GM21576 (cell line): ENCODE data around the gene ERLIN1.
"Not testable (repeated sequence)": the region's sequence is repeated elsewhere in the genome, so short reads cannot be mapped to it uniquely, and the experiment has no call there.

Experiments used
- ATAC-seq: cut with Tn5 transposase; IDR thresholded peaks from one replicate; pipeline ENCODE4 v1.9.1; 2021; ENCODE audit warnings: mild to moderate bottlenecking, moderate library complexity; ENCODE audit not compliant: unreplicated experiment

The ERLIN1 gene

DNA sequence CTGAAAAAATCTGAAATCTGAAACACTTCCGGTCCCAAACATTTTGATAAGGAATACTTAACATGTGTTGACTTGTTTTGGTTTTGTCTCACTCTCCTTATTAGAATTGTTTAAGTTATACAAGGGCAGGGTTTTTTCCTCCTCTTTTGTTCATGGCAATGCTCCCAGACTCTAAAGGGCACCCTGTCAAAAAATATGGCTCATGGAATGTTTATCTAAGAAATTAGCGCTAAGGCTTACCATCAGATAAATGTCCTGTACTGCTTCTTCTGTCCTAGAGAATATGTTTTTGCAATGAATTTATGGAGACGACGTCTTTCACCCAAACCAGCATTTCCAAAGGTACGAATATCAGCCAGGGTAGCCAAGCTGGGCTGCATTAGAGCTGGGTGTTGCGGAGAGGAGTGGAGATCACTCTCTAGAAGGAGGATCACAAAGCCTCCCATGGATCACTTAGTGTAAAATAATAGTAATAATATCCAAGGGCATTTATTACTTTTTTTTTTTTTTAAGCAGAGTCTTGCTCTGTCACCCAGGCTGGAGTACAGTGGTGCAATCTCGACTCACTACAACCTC lies 46.8 kb downstream of the ERLIN1 start:
- no peak for ATAC-seq

DNA sequence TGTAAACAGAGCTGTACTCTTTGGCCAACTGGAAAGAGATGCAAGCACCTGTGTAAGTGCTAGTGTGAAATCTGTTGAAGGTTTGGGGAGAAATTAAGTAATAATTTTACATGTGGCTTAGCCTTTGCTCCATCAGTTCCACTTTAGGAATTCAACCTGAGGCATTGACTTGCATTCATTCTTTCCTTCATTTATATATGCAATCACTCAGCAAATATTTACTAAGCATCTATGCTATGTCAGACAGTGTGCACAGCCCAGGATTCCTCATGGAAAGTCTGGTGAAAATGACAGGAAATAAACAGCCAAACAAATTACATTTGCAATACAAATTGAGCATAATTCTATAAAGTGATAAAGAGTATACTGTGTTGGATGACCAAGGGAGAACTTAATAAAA lies 50.3 kb downstream of the ERLIN1 start:
- ATAC-seq = no peak

DNA sequence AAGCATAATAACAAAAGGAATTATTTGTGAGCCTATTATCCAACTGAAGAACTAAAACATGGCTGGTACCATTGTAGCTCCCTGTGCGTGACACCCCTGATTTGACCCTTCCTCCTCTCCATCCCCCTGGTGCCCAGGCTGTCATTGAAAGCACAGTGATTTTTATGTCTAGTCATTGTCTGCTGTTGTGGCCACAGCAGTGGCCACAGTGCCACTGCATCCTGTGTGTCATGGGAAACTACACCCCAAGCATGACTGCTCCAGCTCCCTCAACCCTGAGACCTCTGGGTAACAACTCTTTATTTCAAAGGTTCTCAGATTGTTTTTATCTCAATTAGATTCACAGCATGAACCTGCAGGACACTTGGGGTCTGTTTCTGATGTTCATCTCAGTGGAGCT lies 52.0 kb downstream of the ERLIN1 start:
- ATAC-seq = no peak

DNA sequence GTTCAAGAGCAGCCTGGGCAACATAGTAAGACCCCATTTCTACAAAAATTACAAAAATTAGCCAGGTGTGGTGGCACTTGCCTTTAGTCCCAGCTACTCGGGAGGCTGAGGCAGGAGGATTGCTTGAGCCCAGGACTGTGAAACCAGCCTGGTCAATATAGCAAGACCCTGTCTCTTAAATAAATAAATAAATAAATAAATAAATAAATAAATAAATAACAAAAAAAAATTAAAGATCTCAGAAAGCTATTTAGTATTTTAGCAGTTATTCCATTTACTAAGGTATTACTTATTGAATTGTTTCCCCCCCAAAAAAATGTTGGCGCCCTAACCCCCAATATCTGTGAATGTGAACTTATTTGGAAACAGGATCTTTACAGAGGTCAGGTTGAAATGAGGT lies 53.4 kb downstream of the ERLIN1 start:
- ATAC-seq = no peak

DNA sequence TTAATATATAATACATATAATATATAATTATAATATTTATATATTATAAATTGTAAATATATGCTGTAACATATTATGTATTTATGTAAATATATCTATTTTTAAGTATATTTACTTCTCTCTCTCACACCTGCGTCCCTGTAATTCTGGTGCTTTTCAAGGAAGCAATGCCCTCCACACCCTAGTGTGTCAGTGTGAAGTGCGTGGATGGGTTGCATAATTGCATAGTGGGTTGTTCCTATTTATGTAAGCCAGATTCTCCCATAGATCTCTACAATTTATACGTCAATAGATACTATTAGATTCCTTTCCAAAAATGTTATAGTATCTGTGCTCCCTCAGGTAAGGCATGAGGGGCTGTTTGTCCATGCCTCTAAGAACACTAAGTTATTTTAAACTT lies 54.3 kb downstream of the ERLIN1 start:
- no peak for ATAC-seq

DNA sequence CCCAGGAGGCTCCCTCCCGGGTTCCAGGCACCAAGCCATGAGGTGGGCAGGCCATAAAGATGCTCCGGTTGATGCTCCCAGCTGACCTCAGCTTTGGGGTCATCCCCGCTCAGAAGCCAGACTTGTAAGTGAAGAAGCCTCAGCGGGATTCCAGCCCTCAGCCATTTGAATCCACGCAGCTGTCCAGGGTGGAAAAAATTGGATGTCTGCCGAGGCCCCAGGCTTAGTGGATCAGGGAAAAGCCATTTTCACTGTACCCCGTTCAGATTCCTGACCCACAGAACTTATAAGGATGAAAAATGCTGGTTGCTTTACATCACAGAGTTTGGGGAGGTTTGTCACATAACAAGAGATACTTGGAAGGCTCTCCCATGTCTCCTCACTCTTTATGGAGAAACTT lies 55.0 kb downstream of the ERLIN1 start:
- no peak for ATAC-seq

DNA sequence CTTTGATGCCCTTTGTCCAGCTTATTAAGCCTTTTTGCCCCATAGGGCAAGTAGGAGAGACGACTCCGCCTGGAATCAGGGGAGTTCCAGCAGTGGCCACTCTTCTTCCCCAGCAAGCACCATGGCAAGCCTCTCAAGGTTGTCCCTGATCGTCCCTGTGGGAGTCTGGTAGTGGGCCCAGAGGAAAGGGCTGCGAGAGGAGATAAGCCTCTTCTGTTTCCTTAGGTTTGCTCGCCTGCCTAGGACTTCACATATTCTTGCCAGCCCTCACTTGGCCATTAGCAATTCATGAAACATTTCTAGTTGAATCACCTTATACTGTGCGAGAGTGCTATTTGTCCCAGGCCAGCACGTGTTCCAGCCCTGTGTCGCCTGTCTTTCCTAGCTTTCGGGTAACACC lies 56.4 kb downstream of the ERLIN1 start:
- ATAC-seq = no peak

DNA sequence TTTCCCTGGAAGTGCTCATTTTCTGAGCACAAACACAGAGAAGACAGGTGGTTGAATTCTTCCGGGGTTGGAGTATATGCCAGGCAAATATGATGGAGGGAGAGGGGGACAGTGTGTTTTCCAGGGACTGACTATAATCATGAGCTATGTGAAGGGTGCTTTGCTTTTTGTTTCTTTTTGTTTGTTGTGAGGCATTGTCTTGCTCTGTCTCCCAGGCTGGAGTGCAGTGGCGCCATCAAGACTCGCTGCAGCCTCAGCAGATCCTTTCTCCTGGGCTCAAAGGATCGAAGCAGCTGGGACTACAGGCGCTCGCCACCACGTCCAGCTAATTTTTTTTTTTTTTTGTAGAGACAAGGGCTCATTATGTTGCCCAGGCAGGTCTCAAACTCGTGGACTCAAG lies 56.9 kb downstream of the ERLIN1 start:
- no peak for ATAC-seq

DNA sequence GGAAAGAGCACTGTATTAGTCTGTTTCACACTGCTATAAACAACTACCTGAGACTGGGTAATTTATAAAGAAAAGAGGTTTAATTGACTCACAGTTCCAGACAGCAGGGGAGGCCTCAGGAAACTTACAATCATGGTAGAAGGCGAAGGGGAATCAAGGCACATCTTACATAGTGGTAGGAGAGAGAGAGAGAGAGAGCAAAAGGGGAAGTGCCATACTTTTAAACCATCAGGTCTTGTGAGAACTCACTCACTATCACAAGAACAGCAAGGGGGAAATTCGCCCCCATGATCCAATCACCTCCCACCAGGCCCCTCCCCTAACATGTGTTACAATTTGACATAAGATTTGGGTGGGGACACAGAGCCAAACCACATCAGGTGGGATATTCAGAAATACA lies 60.5 kb downstream of the ERLIN1 start:
- ATAC-seq = not testable (repeated sequence)

DNA sequence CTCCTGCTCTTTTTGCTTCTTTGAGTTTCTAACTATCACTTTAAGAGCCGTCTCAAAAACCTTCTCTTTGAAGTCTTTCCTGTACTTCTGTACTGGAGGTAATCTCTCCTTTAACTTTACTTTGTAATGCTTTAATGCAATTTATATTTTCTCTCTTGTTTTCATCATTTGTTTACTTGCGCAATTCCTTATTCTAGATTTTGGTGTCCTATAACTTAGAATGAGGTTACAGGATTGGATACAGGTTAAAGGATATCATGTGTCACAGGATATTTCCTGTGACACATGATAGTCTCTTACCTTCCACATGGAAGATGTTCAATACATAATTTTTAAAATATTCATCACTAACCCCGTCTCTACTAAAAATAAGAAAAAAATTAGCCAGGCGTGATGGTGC lies 61.7 kb downstream of the ERLIN1 start:
- no peak for ATAC-seq

DNA sequence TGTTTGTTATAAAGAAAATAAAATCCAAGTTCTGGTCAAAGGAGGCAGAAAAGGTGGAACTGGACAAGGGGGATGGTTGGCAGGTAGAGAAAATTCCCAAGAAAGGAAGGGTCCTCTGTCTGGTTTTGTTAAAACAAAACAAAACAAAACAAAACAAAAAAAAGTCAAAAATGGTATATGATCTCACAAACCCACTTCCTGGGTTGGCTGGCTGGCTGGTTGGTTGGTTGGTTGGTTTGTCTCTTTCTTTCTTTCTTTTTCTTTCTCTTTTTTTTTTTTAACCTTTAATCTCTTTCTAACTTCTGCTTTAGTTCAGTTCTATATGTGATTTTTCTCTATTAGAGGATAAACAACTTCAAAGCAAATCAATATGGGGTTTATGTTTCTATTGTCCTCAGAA lies 63.0 kb downstream of the ERLIN1 start:
- no peak for ATAC-seq

DNA sequence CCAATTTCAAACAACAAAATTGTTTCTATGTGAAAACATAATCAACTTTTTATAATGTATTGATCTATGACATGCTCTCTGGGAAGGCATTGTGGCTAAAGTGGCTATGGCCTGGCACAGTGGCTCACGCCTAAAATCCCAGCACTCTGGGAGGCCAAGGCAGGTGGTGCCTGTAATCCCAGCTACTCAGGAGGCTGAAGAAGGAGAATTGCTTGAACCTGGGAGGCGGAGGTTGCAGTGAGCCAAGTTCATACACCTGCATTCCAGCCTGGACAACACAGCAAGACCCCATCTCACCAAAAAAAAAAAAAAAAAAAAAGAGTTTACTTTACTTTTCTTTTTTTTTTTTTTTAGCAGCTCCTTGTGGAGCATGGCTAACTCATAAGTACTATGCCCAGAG lies 65.3 kb downstream of the ERLIN1 start:
- ATAC-seq = no peak

DNA sequence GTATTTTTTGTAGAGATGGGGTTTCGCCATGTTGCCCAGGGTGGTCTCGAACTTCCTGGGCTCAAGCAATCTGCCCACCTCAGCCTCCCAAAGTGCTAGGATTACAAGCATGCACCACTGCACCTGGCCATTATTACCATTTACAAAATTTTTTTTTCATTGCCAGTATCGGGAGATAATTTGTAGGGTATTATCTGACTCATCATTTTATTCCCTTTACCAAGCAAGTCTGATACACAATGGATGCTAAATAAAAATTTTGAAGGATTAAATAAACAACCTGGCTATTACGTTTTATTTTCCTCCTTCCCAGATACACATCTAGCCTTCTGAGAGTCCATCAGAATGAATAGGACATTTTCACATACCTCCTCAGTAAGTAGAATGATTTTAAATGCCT lies 66.1 kb downstream of the ERLIN1 start:
- no peak for ATAC-seq

DNA sequence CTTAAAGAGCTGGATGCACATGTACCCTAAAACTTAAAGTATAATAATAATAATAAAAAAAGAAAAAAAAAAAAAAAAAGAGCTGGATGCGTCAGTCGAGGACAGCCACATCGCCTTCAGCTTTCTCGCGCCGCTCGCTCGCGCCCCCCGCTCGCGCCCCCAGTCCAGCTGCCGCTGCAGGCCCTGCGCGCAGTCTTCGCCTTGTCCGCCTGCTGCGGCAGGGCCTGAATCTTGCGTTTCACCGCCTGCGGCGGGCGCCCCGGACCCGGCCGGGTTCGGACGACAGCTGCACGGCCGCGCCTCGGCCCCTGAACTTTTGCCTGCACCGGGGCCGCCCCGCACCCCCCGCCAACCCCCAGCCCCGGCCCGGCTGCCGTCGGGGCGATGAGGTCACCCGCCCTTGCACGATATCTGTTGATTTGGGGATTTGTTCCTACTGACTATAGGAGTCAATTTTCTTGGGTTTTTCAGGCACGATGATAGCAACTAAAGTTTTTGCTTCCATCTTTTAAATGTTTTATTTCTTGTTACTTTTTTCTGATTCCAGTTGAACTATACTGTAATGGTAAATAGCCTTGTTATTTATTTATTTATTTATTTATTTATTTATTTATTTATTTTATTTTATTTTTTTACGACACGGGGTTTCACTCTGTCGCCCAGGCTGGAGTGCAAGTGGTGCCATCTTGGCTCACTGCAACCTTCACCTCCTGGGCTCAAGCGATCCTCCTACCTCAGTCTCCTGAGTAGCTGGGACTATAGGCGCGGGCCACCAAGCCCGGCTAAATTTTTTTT lies 70.7 kb downstream of the ERLIN1 start:
- ATAC-seq = no peak

DNA sequence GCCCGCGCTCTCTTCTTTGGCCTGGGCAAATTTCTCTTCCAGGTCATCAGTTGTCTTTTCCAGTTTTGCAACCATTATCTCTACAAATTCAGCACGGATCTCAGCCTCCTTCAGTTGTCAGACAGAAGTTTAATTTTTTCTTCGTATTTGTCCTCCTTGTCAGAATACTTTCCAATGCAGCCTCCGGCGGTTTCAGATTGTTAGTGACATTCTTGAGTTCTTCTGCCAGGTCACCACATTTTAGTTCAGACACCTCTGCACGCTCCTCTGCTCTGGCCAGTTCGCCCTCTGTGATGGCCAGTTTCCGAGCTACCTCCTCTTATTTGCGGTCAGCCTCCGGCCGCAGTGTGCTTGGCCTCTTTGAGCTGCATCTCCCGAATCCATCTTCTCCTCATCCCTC lies 71.4 kb downstream of the ERLIN1 start:
- no peak for ATAC-seq

DNA sequence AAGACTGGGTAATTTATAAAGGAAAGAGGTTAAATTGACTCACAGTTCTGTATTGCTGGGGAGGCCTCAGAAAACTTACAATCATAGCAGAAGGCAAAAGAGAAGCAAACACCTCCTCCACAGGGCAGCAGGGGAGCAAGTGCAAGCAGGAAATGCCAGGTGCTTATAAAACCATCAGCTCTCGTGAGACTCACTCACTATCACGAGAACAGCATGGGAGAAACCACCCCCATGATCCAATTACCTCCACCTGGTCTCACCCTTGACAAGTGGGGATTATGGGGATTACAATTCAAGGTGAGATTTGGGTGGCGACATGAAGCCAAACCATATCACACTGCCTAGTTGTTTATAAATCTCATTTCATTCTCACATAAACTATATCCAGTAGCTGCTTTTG lies 76.2 kb downstream of the ERLIN1 start:
- no peak for ATAC-seq

DNA sequence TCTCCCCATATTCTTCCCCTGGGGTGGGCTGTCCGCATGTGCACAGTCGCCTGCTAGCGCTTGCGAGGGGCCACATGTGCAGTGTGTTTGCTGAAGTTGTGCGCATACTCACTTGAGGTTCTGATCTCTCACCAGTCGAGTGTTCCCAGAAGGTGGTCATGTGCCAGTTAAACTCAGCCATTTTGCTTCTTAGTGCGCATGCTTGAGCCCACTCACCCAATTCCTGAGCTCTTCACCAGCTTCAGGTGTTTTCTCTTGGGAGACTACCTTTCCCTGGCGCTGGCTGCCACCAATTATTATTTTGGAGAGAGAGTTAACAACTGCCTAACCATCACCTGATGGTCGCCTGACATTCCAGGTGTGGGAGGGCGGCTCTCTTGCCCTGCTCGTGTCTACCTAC lies 79.0 kb downstream of the ERLIN1 start:
- ATAC-seq = no peak

DNA sequence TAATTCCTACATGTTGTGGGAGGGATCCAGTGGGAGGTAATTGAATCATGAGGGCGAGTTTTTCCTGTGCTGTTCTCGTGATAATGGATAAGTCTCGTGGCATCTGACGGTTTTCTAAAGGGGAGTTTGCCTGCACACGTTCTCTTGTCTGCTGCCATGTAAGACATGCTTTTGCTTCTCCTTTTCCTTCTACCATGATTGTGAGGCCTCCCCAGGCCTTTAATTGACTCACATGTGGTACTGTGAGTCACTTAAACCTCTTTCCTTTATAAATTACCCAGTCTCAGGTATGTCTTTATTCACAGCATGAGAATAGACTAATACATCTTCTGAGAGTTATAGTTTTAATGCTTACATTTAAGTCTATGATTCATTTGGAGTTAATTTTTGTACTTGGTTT lies 81.5 kb downstream of the ERLIN1 start:
- ATAC-seq = no peak

DNA sequence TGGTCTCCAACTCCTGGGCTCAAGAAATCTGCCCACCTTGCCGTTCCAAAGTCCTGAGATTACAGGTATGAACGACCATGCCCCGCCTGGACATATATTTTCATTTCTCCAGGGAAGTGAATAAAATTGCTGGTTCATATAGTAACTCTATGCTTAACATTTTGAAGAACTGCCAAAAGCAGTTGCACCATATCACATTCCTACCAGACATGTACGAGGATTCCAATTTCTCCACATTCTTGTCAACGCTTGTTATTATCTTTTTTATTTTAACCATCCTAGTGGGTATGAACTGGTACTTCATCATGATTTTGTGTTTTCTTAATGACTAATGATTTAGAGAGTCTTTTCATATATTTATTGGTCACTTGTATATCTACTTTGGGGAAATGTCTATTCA lies 82.2 kb downstream of the ERLIN1 start:
- no peak for ATAC-seq

DNA sequence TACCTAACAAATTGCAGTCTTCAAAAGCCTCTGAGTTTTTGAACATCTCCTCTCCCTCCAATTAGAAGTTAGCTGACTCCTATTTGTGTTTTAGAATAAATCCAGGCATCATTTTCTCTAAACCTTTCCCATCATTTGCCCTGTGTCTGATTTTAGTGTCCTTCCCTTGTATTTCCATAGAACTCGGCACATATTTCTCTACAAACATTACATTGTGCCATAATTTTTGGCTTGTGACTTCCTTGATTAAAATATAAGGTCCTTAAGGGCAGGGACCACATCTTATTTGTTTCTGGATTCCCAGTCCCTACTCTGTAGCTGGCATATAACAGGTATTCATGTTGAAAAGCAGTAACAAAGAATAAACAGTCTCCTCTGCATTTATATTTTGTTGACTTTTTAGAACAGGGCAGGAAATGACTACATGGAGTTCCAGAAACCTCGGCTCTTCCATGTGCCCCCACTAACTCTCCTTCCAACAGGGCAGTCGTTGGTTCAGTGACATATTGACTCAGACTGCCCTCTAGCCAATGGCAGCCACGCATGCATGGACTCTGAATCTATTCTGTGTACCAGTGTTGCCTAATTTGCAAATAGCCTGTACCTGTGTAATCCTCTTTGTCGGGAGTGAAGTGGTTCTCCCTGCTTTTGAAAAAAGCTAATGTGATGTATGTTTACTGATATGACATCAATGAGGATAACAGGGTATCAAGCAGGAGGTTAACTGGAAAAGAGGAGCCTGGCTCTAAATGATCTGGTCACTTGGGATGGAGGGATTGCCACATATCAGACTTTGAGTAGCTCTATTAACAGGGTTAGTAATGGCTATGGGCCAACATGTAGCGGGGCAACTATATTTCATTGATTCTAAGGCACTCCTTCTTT lies 84.4 kb downstream of the ERLIN1 start:
- no peak for ATAC-seq

DNA sequence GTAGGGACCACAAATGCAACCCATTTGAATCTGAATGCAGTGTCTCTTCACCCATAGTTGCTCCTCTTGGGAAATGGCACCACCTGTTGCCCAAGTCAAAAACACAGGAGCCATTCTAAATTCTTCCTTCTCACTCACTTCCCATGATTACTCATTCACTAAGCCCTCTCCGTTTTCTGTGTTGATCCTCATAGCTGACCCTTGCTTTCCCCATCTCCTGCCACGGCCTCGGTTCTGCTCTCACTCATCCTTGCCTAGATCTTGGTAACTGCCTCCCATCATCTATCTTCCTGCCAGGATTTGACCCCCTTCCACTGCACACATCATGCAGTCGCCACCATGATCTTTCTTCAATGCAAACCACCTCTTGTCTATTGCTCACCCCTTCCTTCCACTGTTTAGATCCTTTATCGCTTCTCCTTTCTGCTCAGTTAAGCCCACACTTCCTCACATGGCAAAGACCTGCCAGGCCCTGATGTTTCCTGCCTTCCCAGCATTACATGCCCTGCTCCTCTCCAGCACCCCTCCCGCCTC lies 85.1 kb downstream of the ERLIN1 start:
- no peak for ATAC-seq
